ENCODE measurements around the gene L3MBTL4.

- TF ChIP-seq POLR2A (IDR thresholded peaks at IDR 0.05; ENCODE audit: low read depth, low read length) (no peak), TAF1 (IDR thresholded peaks at IDR 0.05; ENCODE audit: low read depth, low read length) (no peak), SPI1 (IDR thresholded peaks at IDR 0.05; ENCODE audit: low read depth, low read length) (no peak), POLR2AphosphoS5 (IDR thresholded peaks at IDR 0.05; ENCODE audit: low read depth, low read length) (no peak)
Measured at GRCh38 chr18:6270771-6271216, 143.9 kb downstream of the L3MBTL4 start.

All from GM12891 (cell line).